AG04449 (cell line): ENCODE results near the gene EEPD1.

Experiments
- CTCF ChIA-PET: fragments of 350-600 bp; formaldehyde crosslinking; extraction: SDS; loops from one replicate; lab custom pipeline; 2021; ENCODE audit warnings: antibody characterized with exemption; lab: Yijun Ruan, JAX
- POLR2A ChIA-PET: fragments of 400-600, 350-600 bp; formaldehyde crosslinking; extraction: SDS; loops from one replicate; lab custom pipeline; 2020; ENCODE audit warnings: antibody characterized with exemption, inconsistent platforms; lab: Yijun Ruan, JAX
- DNase-seq: peaks from one replicate; pipeline ENCODE4 v3.0.0-alpha.2; 2010; ENCODE audit warnings: low read depth, low spot score
- H3K4me3 ChIP-seq: 2 replicates; pipeline ENCODE4 v1.5.1; 2011; ENCODE audit warnings: low read depth, mild to moderate bottlenecking, control low read depth, low read length
- TF ChIP-seq, protein P1 (sequence below): IDR thresholded peaks from one replicate; pipeline ENCODE4 v1.5.1; 2011; ENCODE audit warnings: mild to moderate bottlenecking, moderate library complexity, low read length, control low read depth, inconsistent platforms; ENCODE audit not compliant: insufficient read depth; ENCODE audit errors: missing control alignments

Gene EEPD1

GRCh38 chr7:36286688-36287087 lies 133.6 kb downstream of the EEPD1 start:
- H3K4me3 ChIP-seq = no peak overlapping the region
- TF ChIP-seq, protein P1, sequence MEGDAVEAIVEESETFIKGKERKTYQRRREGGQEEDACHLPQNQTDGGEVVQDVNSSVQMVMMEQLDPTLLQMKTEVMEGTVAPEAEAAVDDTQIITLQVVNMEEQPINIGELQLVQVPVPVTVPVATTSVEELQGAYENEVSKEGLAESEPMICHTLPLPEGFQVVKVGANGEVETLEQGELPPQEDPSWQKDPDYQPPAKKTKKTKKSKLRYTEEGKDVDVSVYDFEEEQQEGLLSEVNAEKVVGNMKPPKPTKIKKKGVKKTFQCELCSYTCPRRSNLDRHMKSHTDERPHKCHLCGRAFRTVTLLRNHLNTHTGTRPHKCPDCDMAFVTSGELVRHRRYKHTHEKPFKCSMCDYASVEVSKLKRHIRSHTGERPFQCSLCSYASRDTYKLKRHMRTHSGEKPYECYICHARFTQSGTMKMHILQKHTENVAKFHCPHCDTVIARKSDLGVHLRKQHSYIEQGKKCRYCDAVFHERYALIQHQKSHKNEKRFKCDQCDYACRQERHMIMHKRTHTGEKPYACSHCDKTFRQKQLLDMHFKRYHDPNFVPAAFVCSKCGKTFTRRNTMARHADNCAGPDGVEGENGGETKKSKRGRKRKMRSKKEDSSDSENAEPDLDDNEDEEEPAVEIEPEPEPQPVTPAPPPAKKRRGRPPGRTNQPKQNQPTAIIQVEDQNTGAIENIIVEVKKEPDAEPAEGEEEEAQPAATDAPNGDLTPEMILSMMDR = no peak
- ChIA-PET POLR2A (no interaction called here), CTCF (interaction anchor here (0.8 to 9.4 kb wide), 5 partner anchors 14 to 307 kb away, joined by 3 to 96 read pairs (median 5); no protein-coding TSS in a partner anchor)
- DNase-seq = no peak

DNA sequence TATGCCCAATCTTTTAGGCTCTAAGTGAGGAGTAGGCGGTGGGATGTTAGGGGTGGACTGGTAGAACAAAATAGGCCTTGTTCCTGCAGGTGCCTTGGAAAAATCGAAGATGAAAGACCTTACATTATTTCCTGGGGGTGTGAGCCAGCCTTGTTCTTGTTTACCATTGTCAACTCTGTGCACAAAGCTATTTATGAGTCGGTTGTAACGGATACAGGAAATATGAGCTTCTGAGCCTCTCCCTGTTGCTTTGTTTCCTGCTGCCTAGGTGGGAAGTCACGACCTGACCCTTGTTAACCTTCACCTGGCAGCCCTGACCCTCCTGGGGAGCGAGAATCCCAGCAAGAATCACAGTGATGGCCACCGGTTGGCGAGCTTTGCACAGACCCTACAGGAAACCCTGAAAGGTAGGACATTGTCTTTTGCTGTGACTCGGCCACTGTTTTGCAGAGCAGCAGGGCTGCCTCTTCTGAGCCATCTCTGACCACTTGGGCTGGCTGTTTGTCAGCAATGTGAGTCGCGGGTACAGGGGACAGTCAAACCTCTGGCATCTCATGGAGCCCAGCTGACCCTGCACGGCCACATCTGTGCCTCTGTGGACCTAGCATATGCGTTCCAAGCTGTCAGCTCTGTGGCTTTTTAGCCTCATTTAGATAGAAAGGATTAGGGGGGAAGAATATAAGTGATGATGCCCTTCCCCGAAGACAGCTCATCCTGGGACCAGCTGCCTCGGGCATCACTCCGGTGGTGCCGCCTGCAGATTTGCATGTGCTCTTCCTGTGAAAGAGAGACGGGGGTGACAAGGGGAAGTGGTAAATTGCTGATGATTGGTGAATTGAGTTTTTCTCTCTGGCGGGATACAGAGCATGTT lies 134.6 kb downstream of the EEPD1 start:
- DNase-seq = no peak
- ChIA-PET CTCF (interaction anchor here (1.1 to 9.4 kb wide), 5 partner anchors 13 to 371 kb away, joined by 3 to 96 read pairs (median 5); no protein-coding TSS in a partner anchor), POLR2A (no interaction called here)
- TF ChIP-seq, protein P1 = no peak
- H3K4me3 ChIP-seq = no peak overlapping the region

DNA sequence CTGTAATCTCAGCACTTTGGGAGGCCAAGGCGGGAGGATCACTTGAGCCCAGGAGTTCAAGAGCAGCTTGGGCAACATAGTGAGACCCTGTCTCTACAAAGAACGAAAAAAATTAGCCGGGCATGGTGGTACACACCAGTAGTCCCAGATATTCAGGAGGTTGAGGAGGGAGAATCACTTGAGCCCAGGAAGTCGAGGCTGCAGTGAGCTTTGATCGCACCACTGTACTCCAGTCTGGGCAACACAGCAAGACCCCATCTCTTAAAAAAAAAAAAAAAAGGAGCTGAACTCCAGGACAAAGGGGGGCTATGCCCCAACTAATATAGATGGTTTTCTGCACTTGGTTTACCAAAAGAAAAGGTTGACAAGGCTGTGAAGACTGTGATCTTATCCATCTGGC lies 135.4 kb downstream of the EEPD1 start:
- no peak overlapping the region for H3K4me3 ChIP-seq
- TF ChIP-seq, protein P1 = no peak
- ChIA-PET POLR2A (no interaction called here), CTCF (interaction anchor here (0.6 to 9.4 kb wide), 6 partner anchors 29 to 309 kb away, joined by 3 to 195 read pairs (median 3); no protein-coding TSS in a partner anchor)
- no peak for DNase-seq

DNA sequence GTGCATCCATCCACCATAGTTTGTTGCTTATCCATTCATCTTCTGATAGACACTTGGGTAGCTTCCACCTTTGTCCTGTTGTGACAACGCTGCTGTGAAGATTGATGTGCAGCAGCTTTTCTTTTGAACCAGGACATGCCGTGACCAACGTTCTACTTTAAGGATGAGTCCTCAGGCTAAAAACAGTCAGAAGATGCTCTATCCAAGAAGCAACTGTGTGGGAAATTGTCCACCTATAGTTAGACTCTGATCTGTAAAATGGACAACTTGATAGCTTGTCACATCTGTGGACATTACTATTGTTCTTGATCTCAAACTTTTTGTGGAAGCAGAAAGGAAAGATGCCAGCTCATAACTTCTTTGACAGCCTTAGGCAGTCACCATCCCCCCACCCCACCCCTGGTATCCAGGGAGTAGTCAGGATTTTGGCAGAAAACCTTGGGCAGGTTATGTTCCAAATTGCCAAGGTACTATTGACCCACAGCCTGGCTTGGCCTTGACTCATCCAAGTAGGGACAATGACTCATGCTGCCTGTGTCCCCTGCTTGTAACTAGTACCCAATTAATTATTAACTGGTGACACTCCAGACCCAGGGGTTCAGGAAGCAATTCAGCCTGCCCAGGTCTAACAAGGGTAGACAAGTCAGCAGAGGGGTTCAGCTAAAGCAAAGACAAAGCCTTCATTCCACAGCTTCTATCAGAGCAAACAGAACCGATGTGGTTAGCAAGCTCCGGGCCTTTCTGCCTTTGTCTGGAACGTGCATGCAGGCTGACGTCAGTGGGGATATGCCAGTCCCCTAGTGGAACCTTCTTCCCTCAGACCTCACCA lies 137.0 kb downstream of the EEPD1 start:
- ChIA-PET POLR2A (no interaction called here), CTCF (interaction anchor here (0.8 to 9.4 kb wide), 21 partner anchors 8 to 314 kb away, joined by 3 to 195 read pairs (median 4); no protein-coding TSS in a partner anchor)
- DNase-seq = no peak
- TF ChIP-seq, protein P1 = no peak
- no peak overlapping the region for H3K4me3 ChIP-seq

DNA sequence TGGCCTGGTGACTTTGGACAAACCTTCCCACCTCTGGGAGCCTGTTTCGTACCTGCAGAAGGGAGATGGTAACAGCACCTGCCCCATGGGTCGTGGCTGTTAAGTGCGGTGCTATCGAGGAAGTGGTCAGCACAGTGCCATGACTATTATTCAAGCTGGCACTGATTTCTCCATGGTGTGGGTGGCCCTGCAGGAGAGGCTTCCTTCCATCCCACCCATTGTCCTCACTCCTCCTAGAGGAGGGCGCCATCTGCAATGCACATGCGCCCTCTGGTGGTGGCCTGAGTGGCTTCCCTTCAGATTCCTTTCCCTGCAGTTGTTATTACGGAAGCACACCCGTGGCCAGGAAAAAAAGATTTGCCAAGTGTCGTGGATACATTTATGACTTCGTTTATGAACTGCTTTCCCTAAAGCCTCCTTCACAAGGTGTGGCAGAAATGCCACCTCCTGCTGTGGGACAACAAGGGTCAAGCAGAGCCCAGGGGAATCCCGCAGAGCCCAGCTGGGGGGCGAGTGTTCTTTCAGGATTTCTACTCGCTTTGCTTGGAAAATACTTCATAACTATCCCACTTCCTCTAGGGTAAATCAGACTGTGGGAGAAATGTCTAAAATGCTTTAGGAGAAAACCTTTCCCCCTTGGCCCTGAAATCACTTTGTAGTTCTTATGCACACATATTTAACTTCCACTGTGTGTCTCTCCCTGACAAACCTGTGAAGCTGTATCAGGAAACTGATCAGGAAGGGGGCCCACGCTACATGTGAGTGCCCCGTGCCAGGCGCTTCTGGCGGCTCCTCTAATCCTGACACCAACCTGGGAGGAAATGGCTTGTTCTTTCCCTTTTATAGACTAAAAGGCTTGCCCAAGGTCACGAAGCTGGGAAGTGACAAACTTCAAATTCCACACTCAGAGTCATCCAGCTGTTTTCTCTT lies 138.6 kb downstream of the EEPD1 start:
- TF ChIP-seq, protein P1 = peak; percentile 94
- peak overlapping the region; percentile 50 for H3K4me3 ChIP-seq
- ChIA-PET CTCF (interaction anchor here (0.6 to 9.4 kb wide), 43 partner anchors 10 to 333 kb away, joined by 3 to 195 read pairs (median 4); no protein-coding TSS in a partner anchor), POLR2A (interaction anchor here (0.7 kb wide), 1 partner anchor 306 kb away, joined by 3 read pairs; no protein-coding TSS in a partner anchor)
- DNase-seq = no peak
